Hematopoietic multipotent progenitor cell treated with erythropoietin and hydrocortisone succinate and interleukin-3 and kit ligand, for 15 days (in vitro differentiated cells): ENCODE data around the gene MYOF.
"Not testable (repeated sequence)": the region's sequence is repeated elsewhere in the genome, so short reads cannot be mapped to it uniquely, and the experiment has no call there.

Source experiments
- DNase-seq: peaks from one replicate; pipeline ENCODE4 v3.0.0-alpha.2; 2015; ENCODE audit warnings: low spot score

MYOF gene

GRCh38 chr10:93346694-93347093 is 135.4 kb downstream of the MYOF start:
- DNase-seq: no peak

GRCh38 chr10:93346108-93346507 is 136.0 kb downstream of the MYOF start:
- DNase-seq: no peak

- DNase-seq: no peak
Observed at GRCh38 chr10:93344691-93345090, 137.4 kb downstream of the MYOF start.

- DNase-seq: no peak
Observed at GRCh38 chr10:93342921-93343320, 139.2 kb downstream of the MYOF start.

- DNase-seq: no peak
Observed at GRCh38 chr10:93342366-93342765, 139.8 kb downstream of the MYOF start.

- no peak for DNase-seq
Observed at GRCh38 chr10:93337309-93337721, 144.8 kb downstream of the MYOF start.

GRCh38 chr10:93336678-93337077 is 145.5 kb downstream of the MYOF start:
- no peak for DNase-seq

- DNase-seq: no peak
Observed at GRCh38 chr10:93336110-93336509, 146.0 kb downstream of the MYOF start.

- DNase-seq: no peak
Observed at GRCh38 chr10:93334901-93335327, 147.2 kb downstream of the MYOF start.

- DNase-seq: no peak
Observed at GRCh38 chr10:93334181-93334580, 148.0 kb downstream of the MYOF start.

GRCh38 chr10:93333278-93333978 is 148.7 kb downstream of the MYOF start:
- DNase-seq: no peak

- DNase-seq: no peak
Observed at GRCh38 chr10:93330824-93331223, 151.3 kb downstream of the MYOF start.

- no peak for DNase-seq
Observed at GRCh38 chr10:93319896-93320295, 162.2 kb downstream of the MYOF start.

- no peak for DNase-seq
Observed at GRCh38 chr10:93319096-93319495, 163.0 kb downstream of the MYOF start.

- no peak for DNase-seq
Observed at GRCh38 chr10:93315246-93315645, 166.9 kb downstream of the MYOF start.

- not testable (repeated sequence) for DNase-seq
Observed at GRCh38 chr10:93314656-93315055, 167.5 kb downstream of the MYOF start.

GRCh38 chr10:93313798-93314197 is 168.3 kb downstream of the MYOF start:
- DNase-seq: no peak

GRCh38 chr10:93309062-93309461 is 173.1 kb downstream of the MYOF start:
- DNase-seq: no peak

GRCh38 chr10:93305122-93305521 is 177.0 kb downstream of the MYOF start:
- DNase-seq: no peak

- DNase-seq: no peak
Observed at GRCh38 chr10:93300981-93301380, 181.2 kb downstream of the MYOF start.

- DNase-seq: no peak
Observed at GRCh38 chr10:93300288-93300917, 181.7 kb downstream of the MYOF start.

- no peak for DNase-seq
Observed at GRCh38 chr10:93299606-93300287, 182.4 kb downstream of the MYOF start.

GRCh38 chr10:93299195-93299594 is 182.9 kb downstream of the MYOF start:
- no peak for DNase-seq
